PC-3 (cell line): ENCODE measurements around the gene PFAS. TPM values are rescaled to one million over a fixed set of nuclear protein-coding genes. Genes with fewer than 3 reads are reported as not detected.

Experiments used
- ATAC-seq: fragments of 200-7000 bp; cut with Tn5 transposase; 2 replicates; pipeline ENCODE4 v1.9.1; 2020; ENCODE audit warnings: mild to moderate bottlenecking, moderate library complexity
- BruUV-seq: library from RNA; stranded (reverse); fragments of 400-500 nt; replicated peaks from 2 replicates; lab custom pipeline; 2021; lab: Mats Ljungman, UMichigan
- CTCF ChIA-PET: fragments of 300-600 bp; sonication (Branson Sonifier 250); formaldehyde crosslinking; loops from one replicate; lab custom pipeline; 2022; ENCODE audit warnings: antibody characterized with exemption; lab: Charles Lee
- POLR2A ChIA-PET: fragments of 300-600 bp; sonication (Branson Sonifier 250); formaldehyde crosslinking; loops from one replicate; lab custom pipeline; 2022; ENCODE audit warnings: antibody characterized with exemption; ENCODE audit not compliant: unreplicated experiment; lab: Charles Lee
- DNase-seq: peaks from one replicate; pipeline ENCODE4 v3.0.0-alpha.2; 2015
- H2AFZ ChIP-seq: fragments of 300-600 bp; sonication (generic); 2 replicates; pipeline ENCODE4 v1.6.0; 2016; ENCODE audit warnings: antibody characterized with exemption, low read length
- H3F3A ChIP-seq: fragments of 300-600 bp; sonication (generic); one replicate; pipeline ENCODE4 v1.6.0; 2017; ENCODE audit warnings: antibody characterized with exemption, low read length, control low read depth, mild to moderate bottlenecking; ENCODE audit not compliant: unreplicated experiment
- H3K27ac ChIP-seq: fragments of 300-600 bp; sonication (generic); 2 replicates; pipeline ENCODE4 v1.5.1; 2016; ENCODE audit warnings: mild to moderate bottlenecking, low read length
- H3K27me3 ChIP-seq: fragments of 300-600 bp; sonication (generic); 2 replicates; pipeline ENCODE4 v1.6.1; 2016; ENCODE audit warnings: low read length, mixed read lengths
- H3K36me3 ChIP-seq: fragments of 300-600 bp; sonication (generic); 2 replicates; pipeline ENCODE4 v1.6.1; 2016; ENCODE audit warnings: low read depth, mixed run types, low read length, mixed read lengths
- H3K4me1 ChIP-seq: fragments of 300-600 bp; sonication (generic); 2 replicates; pipeline ENCODE4 v1.5.1; 2016; ENCODE audit warnings: low read length; ENCODE audit not compliant: insufficient read depth
- H3K4me2 ChIP-seq: fragments of 300-600 bp; sonication (generic); 2 replicates; pipeline ENCODE4 v1.6.0; 2016; ENCODE audit warnings: low read length
- H3K4me3 ChIP-seq: fragments of 300-600 bp; sonication (generic); 2 replicates; pipeline ENCODE4 v1.5.1; 2016; ENCODE audit warnings: mild to moderate bottlenecking, low read length, mixed read lengths
- H3K79me2 ChIP-seq: fragments of 300-600 bp; sonication (generic); 2 replicates; pipeline ENCODE4 v1.6.1; 2017; ENCODE audit warnings: low read length, mixed read lengths
- H3K9ac ChIP-seq: fragments of 300-600 bp; sonication (generic); 2 replicates; pipeline ENCODE4 v1.6.0; 2016; ENCODE audit warnings: mild to moderate bottlenecking, low read length
- H3K9me2 ChIP-seq: fragments of 300-600 bp; sonication (generic); replicated peaks from 2 replicates; pipeline ENCODE4 v1.6.1; 2016; ENCODE audit warnings: mixed run types, low read length, mixed read lengths
- H3K9me3 ChIP-seq: fragments of 300-600 bp; sonication (generic); 2 replicates; pipeline ENCODE4 v1.6.1; 2016; ENCODE audit warnings: low read length, mixed read lengths
- H4K20me1 ChIP-seq: fragments of 300-600 bp; sonication (generic); 2 replicates; pipeline ENCODE4 v1.6.1; 2016; ENCODE audit warnings: low read length, mixed read lengths
- EZH2 ChIP-seq: fragments of 300-600 bp; sonication (generic); IDR thresholded peaks from one replicate; pipeline ENCODE4 v1.6.1; 2017; ENCODE audit warnings: antibody characterized with exemption, mild to moderate bottlenecking, low read length; ENCODE audit not compliant: unreplicated experiment
- EZH2phosphoT487 ChIP-seq: fragments of 300-600 bp; sonication (generic); IDR thresholded peaks from 2 replicates; pipeline ENCODE4 v1.6.1; 2018; ENCODE audit warnings: mild to moderate bottlenecking, antibody characterized with exemption, low read length, borderline replicate concordance
- intact Hi-C: fragments of 100-400 bp; cut with micrococcal nuclease; formaldehyde crosslinking; loops from 2 replicates; pipeline ENCODE4 v1.9.0; 2023
- total RNA-seq: library from RNA; depleted of rRNA; stranded (reverse); fragments of >200 nt; gene quantifications from 2 replicates; pipeline ENCODE4 v1.2.3, GENCODE V29; 2014
- TF ChIP-seq, protein P1 (sequence below): fragments of 300-600 bp; sonication (generic); conservative IDR thresholded peaks from 2 replicates; pipeline ENCODE4 v1.5.1; 2017; ENCODE audit warnings: antibody characterized with exemption, low read depth, mild to moderate bottlenecking, low read length

PFAS gene
- total RNA-seq, 1 experiment from 2014 or later = 29.0 TPM

DNA sequence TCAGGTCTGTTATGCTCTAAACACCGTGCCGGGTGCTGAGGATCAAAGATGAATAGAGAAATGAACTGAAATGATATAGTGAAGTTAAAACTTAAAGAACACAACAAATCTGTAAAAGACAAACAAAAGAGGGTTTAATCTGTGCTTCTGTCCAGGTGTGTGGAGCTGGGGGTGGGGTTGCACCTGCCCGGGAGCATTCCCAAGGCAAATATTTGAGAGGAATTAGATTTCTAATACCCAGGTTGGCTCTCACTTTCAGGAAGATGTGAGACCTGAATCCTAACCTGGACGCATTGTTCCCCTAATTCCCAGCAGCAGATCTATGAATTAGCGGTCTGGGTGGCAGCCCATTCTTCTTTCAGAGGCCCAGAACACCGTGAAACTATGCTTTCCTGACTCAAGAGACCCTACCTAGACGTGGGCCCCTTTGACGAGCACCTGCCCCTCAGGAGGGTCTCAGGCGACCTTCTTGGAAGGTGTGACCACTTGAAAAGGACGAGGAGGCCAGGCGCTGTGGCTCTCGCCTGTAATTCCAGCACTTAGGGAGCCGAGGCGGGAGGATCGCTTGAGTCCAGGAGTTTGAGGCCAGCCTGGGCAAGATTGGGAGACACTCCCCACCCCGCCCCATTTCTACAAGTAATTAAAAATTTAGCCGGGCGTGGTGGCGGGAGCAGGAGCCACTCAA is 38.7 kb downstream of the PFAS start:
- CTCF ChIA-PET = interaction anchor here (0.5 to 0.9 kb wide), 2 partner anchors 13 to 40 kb away, joined by 3 to 4 read pairs; partner anchors contain the start of gene CTC1
- peak overlapping the region; percentile 72 for H3K9ac ChIP-seq

DNA sequence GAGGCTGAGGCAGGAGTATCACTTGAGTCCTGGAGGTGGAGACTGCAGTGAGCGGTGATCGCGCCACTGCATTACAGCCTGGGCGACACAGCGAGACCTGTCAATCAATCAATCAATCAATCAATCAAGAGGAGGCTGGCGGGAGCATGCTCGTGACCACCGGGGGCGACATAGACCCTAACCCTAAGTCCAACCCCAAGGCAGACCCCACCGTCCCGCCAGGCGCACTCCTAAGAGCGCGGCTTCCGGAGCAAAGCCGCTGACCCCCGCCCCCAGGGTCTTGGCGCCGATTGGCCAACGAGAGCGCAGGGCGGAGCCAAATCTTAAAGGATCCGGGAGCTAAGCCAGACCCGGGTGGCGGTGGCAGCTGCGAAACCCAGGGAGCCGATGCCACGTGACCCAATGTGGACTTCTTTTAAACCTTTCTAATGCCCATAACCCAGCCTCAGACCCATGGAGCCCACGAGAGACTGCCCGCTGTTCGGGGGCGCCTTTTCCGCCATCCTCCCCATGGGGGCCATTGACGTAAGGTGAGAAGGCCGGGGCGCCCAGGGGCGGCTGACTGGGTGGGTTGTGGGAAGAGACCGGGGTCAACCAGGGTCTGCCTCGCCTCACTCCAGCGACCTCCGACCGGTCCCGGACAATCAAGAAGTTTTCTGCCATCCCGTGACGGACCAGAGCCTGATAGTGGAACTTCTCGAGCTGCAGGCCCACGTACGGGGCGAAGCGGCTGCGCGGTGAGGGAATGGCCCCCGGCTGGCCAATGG is 39.4 kb downstream of the PFAS start, which contains the start of gene RANGRF:
Gene RANGRF (plus strand): TSS at position 335 of the 767 bp plus-strand sequence. CDS start 119 bp downstream, at position 454.
- H2AFZ ChIP-seq = peak within 1 kb of the TSS; percentile 97
- DNase-seq (peak; percentile 67), ATAC-seq (peak; percentile 84)
- H3K79me2 ChIP-seq = no peaks in the 10 kb centered on the region
- intact Hi-C loops = no loop called here
- H3K36me3 ChIP-seq = no peaks in the 10 kb centered on the region
- no peaks in the 10 kb centered on the region for H4K20me1 ChIP-seq
- TF ChIP-seq EZH2phosphoT487 = no peak
- no peak for TF ChIP-seq EZH2
- TF ChIP-seq, protein P1, sequence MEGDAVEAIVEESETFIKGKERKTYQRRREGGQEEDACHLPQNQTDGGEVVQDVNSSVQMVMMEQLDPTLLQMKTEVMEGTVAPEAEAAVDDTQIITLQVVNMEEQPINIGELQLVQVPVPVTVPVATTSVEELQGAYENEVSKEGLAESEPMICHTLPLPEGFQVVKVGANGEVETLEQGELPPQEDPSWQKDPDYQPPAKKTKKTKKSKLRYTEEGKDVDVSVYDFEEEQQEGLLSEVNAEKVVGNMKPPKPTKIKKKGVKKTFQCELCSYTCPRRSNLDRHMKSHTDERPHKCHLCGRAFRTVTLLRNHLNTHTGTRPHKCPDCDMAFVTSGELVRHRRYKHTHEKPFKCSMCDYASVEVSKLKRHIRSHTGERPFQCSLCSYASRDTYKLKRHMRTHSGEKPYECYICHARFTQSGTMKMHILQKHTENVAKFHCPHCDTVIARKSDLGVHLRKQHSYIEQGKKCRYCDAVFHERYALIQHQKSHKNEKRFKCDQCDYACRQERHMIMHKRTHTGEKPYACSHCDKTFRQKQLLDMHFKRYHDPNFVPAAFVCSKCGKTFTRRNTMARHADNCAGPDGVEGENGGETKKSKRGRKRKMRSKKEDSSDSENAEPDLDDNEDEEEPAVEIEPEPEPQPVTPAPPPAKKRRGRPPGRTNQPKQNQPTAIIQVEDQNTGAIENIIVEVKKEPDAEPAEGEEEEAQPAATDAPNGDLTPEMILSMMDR = no peak
- no peaks in the 10 kb centered on the region for H3K9me2 ChIP-seq
- no peaks in the 10 kb centered on the region for H3K27me3 ChIP-seq
- POLR2A ChIA-PET = interaction anchor here (0.6 kb wide), 1 partner anchor 12 kb away, joined by 4 read pairs; no protein-coding TSS in a partner anchor
- CTCF ChIA-PET = interaction anchor here (0.5 to 0.9 kb wide), 2 partner anchors 12 to 41 kb away, joined by 3 to 4 read pairs; partner anchors contain the start of gene CTC1
- H3K4me2 ChIP-seq = peak within 1 kb of the TSS; percentile 95
- H3K9ac ChIP-seq = peak within 1 kb of the TSS; percentile 72
- peaks cover 6% of the 10 kb centered on the region for H3K4me1 ChIP-seq
- no peaks in the 10 kb centered on the region for H3K9me3 ChIP-seq
- H3K4me3 ChIP-seq = peak within 1 kb of the TSS; percentile 78
- H3K27ac ChIP-seq = no peak within 1 kb of the TSS
- TSS peak; percentile 73 for BruUV-seq
- H3F3A ChIP-seq = no peaks in the 10 kb centered on the region

More for the DNA sequence above, 38.7 kb downstream of the PFAS start:
- H3K9me2 ChIP-seq = no peaks in the 10 kb centered on the region
- POLR2A ChIA-PET = no interaction called here
- H3F3A ChIP-seq = no peaks in the 10 kb centered on the region
- no peak for TF ChIP-seq EZH2
- TF ChIP-seq, protein P1 = no peak
- TF ChIP-seq EZH2phosphoT487 = no peak
- intact Hi-C loops = no loop called here
- no peak overlapping the region for H3K27ac ChIP-seq
- peak overlapping the region; percentile 97 for H2AFZ ChIP-seq
- no TSS peak for BruUV-seq
- no peaks in the 10 kb centered on the region for H3K9me3 ChIP-seq
- peak overlapping the region; percentile 95 for H3K4me2 ChIP-seq
- no peak for ATAC-seq
- H3K79me2 ChIP-seq = no peaks in the 10 kb centered on the region
- no peaks in the 10 kb centered on the region for H4K20me1 ChIP-seq
- peaks cover 6% of the 10 kb centered on the region for H3K4me1 ChIP-seq
- DNase-seq = no peak
- H3K4me3 ChIP-seq = peak overlapping the region; percentile 78
- no peaks in the 10 kb centered on the region for H3K36me3 ChIP-seq
- no peaks in the 10 kb centered on the region for H3K27me3 ChIP-seq
